ENCODE results near the gene FCSK. TPM values are rescaled to one million over a fixed set of nuclear protein-coding genes. Genes with fewer than 3 reads are reported as not detected.
A peak's percentile ranks its signal among the peaks of the same experiment; 100 is the strongest.
"Not testable (repeated sequence)": the region's sequence is repeated elsewhere in the genome, so short reads cannot be mapped to it uniquely, and the experiment has no call there.

Gene FCSK
- polyA plus RNA-seq, 4 donors: 11.6 to 19.4 (median 14.2) TPM

DNA sequence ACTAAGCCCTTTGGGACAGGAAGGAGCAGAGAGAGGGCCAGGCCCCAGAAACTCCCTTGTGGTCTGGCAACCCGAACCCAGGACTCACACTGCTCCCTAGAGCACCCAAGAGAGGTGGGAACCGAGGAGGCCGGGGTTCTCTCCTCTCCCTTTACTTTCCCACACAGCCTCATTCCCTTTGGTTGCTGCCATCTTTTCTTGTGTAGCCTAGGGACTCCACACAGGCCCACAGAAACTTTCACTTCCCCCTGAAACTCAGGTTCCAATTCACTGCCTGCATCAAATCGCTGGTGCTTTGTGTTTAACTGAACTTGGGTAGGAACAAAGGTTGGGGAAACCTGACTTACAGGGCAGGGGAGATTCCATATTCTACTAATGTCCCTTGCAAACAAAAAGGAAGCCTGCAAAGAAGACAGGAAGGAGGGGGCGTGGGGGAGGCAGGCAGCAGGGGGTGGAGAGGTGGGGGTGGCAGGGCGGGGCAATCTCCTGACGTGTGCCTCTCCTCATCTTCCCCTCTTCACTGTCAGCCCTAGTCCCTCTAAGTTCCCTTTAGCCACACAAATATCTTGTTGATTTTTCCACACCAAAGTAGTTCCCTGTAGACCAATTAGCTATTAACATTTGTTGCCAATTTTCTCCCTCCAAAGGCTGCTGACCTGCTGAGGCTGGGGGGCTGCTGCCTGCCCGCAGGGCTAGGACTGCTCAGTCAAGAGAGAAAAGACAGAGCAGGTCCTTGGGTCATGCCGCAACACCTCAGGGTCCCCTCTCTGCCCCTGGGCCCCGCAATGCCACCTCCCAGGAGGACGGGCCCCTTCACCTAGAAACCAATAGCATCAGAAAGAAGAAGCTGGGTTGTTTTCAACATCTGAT lies 23.5 kb upstream of the FCSK start:
- DNase-seq (ENCODE audit: low read depth in 4 of 4, low spot score in 3 of 4): no peak

DNA sequence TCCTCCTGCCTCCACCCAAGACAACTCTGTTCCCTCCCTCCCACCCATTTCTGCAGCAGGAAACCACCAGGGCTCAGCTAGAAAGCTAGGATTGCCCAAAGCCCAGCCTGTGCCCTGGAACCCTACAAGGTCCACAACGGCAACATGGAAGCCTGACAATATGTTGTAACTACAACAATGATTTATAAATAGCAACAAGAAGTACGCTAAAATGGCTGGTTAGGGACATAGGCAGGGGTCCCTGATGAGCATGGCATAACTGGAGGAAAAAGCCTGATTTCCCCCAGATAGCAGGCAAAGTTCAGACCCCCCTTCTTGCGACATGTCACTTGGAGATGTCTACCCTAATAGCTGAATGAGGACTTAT lies 22.1 kb upstream of the FCSK start:
- DNase-seq (ENCODE audit: low read depth in 4 of 4, low spot score in 3 of 4): no peak

DNA sequence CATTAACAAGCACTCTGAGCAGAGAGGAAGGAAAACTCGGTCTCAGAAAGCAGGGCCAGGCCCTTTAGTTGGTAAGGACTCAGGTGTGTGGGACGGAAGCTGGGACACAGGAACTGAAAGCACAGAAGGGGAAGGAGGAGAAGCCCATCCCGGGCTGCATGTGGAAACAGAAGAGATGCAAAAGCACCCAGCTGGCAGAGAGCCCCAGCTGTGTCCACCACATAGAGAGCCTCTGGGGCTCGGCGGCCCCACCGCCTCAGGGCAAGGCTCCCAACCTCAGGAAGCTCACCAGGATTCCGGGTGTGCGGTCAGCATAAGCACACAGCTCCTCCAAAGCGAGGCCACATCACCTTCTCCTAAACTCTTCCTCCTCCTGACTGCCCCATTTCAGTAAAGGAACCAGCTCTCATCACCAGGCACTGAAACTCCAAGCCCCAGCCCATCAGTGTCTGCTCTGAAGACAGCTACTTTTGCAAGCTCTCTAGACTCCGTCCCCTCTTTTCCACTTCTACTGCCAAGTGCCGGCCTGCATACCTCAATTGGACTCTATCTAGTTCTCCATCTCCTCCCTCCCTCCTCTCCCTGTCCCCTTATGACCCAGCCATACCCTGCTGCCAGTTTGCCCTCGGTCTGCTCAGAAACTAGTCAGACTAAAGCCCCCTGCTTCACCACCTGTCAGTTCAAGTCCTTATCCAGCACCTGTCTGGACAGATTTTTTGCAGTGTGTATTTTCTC lies 21.5 kb upstream of the FCSK start:
- DNase-seq (ENCODE audit: low read depth in 4 of 4, low spot score in 3 of 4): no peak

- no peak for DNase-seq (ENCODE audit: low read depth in 4 of 4, low spot score in 3 of 4)
Measured at GRCh38 chr16:70433458-70434103, 20.8 kb upstream of the FCSK start.

DNA sequence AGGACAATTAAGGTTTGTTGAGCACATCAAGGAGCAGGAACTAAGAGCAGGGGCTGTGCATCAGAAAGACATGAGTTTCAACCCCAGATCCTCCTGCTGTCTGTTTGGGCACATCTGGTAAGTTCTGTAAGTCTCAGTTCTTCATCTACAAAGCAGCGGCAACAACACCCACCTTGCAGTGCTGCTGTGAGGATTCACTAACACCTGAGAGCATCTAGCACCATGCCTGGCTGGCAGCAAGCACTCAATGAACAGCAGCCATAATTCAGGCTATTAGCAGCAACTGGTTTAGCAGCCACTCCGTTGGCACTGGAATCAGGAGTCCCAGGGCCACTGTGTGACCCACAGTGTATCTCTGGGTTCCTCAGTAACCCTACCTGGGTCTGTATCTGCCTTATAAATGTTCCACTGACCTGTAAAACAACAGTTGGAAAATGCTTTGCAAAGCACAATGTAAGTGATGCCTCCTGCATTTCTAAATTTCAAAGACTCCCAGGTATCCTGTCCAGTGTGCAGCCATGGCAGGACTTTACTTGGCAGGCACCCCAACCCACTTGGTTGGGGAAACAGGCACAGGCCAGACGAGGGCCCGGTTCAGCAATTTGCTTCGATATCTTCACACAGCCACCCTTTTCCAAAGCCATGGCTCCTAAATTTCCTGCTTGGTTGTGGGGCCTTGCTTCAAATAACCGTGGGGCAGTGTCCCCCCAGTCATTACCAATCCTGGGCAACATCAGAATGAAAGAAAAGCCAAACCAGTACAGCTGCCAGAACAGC lies 19.7 kb upstream of the FCSK start:
- DNase-seq (ENCODE audit: low read depth in 4 of 4, low spot score in 3 of 4): no peak

GRCh38 chr16:70437017-70437581 lies 17.3 kb upstream of the FCSK start:
- DNase-seq (ENCODE audit: low read depth in 4 of 4, low spot score in 3 of 4): peak in 3 of 4 donors; percentile 74 to 89 (median 79)

GRCh38 chr16:70437582-70438557 lies 16.5 kb upstream of the FCSK start:
- DNase-seq (ENCODE audit: low read depth in 4 of 4, low spot score in 3 of 4): no peak

- DNase-seq (ENCODE audit: low read depth in 4 of 4, low spot score in 3 of 4): no peak
Measured at GRCh38 chr16:70438585-70438968, 15.8 kb upstream of the FCSK start.

- DNase-seq (ENCODE audit: low read depth in 4 of 4, low spot score in 3 of 4): peak; percentile 88 to 92 (median 90)
Measured at GRCh38 chr16:70438969-70439862, 15.2 kb upstream of the FCSK start, which contains the start of gene ST3GAL2. TSS of gene ST3GAL2 (minus strand) at chr16:70439100. CDS start at chr16:70398530, 40,570 bp downstream.

DNA sequence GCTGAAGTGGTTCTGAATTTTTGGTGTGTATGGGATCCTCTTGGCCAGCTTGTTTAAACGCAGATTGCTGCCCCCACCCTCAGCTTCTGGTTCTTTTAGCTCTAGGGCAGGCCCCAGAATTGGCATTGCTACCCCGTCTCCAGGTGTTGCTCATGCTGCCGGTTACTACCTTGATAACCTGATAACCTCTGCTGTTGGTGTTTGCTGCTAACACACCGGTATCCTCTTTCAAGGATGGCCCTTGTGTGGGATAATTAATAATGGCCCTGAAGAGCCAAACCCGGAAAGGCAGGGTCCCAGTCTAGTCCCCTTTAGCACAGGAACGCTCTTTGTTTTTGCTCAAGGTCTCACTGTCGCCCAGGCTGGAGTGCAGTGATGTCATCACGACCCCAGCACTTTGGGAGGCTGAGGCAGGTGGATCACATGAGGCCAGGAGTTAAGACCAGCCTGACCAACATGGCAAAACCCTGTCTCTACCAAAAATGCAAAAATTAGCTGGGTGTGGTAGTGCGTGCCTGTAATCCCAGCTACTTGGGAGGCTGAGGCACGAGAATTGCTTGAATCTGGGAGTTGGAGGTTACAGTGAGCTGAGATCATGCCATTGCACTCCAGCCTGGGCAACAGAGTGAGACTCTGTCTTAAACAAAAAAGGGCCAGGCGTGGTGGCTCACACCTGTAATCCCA lies 14.2 kb upstream of the FCSK start:
- no peak for DNase-seq (ENCODE audit: low read depth in 4 of 4, low spot score in 3 of 4)

- no peak for DNase-seq (ENCODE audit: low read depth in 4 of 4, low spot score in 3 of 4)
Measured at GRCh38 chr16:70441406-70441990, 12.9 kb upstream of the FCSK start.

DNA sequence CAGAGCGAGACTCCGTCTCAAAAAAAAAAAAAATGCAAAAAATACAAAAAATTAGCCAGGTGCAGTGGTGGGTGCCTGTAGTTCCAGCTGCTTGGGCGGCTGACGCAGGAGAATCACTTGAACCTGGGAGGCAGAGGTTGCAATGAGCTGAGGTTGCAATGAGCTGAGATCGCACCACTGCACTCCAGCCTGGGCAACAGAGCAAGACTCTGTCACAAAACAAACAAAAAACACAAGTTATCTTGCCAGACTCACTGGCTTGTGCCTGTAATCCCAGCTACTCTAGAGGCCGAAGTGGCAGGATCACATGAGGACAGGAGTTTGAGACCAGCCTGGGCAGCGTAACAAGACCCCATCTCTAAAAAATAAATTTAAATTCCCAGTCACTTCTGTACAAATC lies 12.1 kb upstream of the FCSK start:
- DNase-seq (ENCODE audit: low read depth in 4 of 4, low spot score in 3 of 4): no peak

- no peak for DNase-seq (ENCODE audit: low read depth in 4 of 4, low spot score in 3 of 4)
Measured at GRCh38 chr16:70444249-70445063, 9.9 kb upstream of the FCSK start.

GRCh38 chr16:70448075-70448474 lies 6.3 kb upstream of the FCSK start:
- DNase-seq (ENCODE audit: low read depth in 4 of 4, low spot score in 3 of 4): no peak

GRCh38 chr16:70450142-70451003 lies 4.0 kb upstream of the FCSK start:
- not testable (repeated sequence) for DNase-seq (ENCODE audit: low read depth in 4 of 4, low spot score in 3 of 4)

All from left renal pelvis (tissue), 4 donors.